Upper lobe of left lung (tissue), 6 donors: ENCODE data around the gene GNG13. TPM values are rescaled to one million over a fixed set of nuclear protein-coding genes. Genes with fewer than 3 reads are reported as not detected.

Source experiments
- ATAC-seq, 2 donors: fragments of 200-7000 bp; cut with Tn5 transposase; one replicate each; pipeline ENCODE4 v1.9.1; 2022; ENCODE audit warnings: mild to moderate bottlenecking in 2 of 2, moderate library complexity in 2 of 2; ENCODE audit not compliant: low FRiP score in 2 of 2
- DNase-seq, 2 donors: peaks; one replicate each; pipeline ENCODE4 v3.0.0-alpha.2; 2019 to 2020
- H3K27ac ChIP-seq, 4 donors: fragments of 200-600 bp; sonication (generic); one replicate each; pipeline ENCODE4 v1.5.1; 2016 to 2019
- H3K27me3 ChIP-seq, 4 donors: fragments of 200-600 bp; sonication (generic); one replicate each; pipeline ENCODE4 v1.5.1; 2017 to 2019
- H3K36me3 ChIP-seq, 4 donors: fragments of 200-600 bp; sonication (generic); one replicate each; pipeline ENCODE4 v1.5.1; 2016 to 2019
- H3K4me1 ChIP-seq, 4 donors: fragments of 200-600 bp; sonication (generic); one replicate each; pipeline ENCODE4 v1.5.1; 2018 to 2019
- H3K4me3 ChIP-seq, 4 donors: fragments of 200-600 bp; sonication (generic); one replicate each; pipeline ENCODE4 v1.5.1; 2017 to 2019; ENCODE audit warnings: mild to moderate bottlenecking in 2 of 4, moderate library complexity in 1 of 4
- H3K9me3 ChIP-seq, 4 donors: fragments of 200-600 bp; sonication (generic); one replicate each; pipeline ENCODE4 v1.5.1; 2018 to 2019
- CTCF ChIP-seq, 6 experiments: fragments of 450-650 bp in 4 of 6; fragments of 200-600 bp in 2 of 6; sonication (generic) in 2 of 6; IDR thresholded peaks; one replicate each; pipeline ENCODE4 v1.5.1; 2016 to 2019; ENCODE audit warnings: antibody characterized with exemption in 6 of 6
- EP300 ChIP-seq, 4 donors: sonication (generic); formaldehyde crosslinking; IDR thresholded peaks; one replicate each; pipeline ENCODE4 v1.5.1; 2017; ENCODE audit warnings: antibody characterized with exemption in 4 of 4, control low read depth in 2 of 4
- POLR2A ChIP-seq, 4 donors: fragments of 450-650 bp; IDR thresholded peaks; one replicate each; pipeline ENCODE4 v1.5.1; 2016 to 2017; ENCODE audit warnings: antibody characterized with exemption in 4 of 4, mild to moderate bottlenecking in 2 of 4
- POLR2AphosphoS5 ChIP-seq, 2 donors: sonication (generic); formaldehyde crosslinking; IDR thresholded peaks; one replicate each; pipeline ENCODE4 v1.5.1; 2017; ENCODE audit warnings: antibody characterized with exemption in 2 of 2
- WGBS, 2 donors: methylation state at CpG; one replicate each; pipeline ENCODE4 v1.1.5; 2017 to 2018; 5-methylcytosine and 5-hydroxymethylcytosine counted together
- total RNA-seq, 6 donors: library from RNA; depleted of rRNA in 4 of 6; stranded (reverse); fragments of >200 nt in 4 of 6; gene quantifications; one replicate each; pipeline versions ENCODE4 v1.1.0 to v1.2.1, GENCODE V29; 2016 to 2021
- donor health status: DM: no; HTN: no; CAD: no; lungs with moderate emphysema.
- donor health status: DM: no; HTN: yes; CAD: no; lungs with severe emphysema.

Gene GNG13
- total RNA-seq, 6 donors from 2014 or later: not detected

- 70 to 78% methylated on average over 14 to 27 of the region's 33 CpGs for WGBS, 2 donors
- TF ChIP-seq EP300 (IDR thresholded peaks at IDR 0.05): no peak
- TF ChIP-seq CTCF (IDR thresholded peaks at IDR 0.05): no peak
- TF ChIP-seq POLR2AphosphoS5 (IDR thresholded peaks at IDR 0.05): no peak
- TF ChIP-seq POLR2A (IDR thresholded peaks at IDR 0.05): no peak
- DNase-seq (peak in 1 of 2 donors; percentile 85), ATAC-seq (no peak)
- no peaks in the 10 kb centered on the region for H3K9me3 ChIP-seq
- H3K27me3 ChIP-seq: peaks cover 0 to 15% (median 6%) of the 10 kb centered on the region in 4 donors
- H3K27ac ChIP-seq: no peak overlapping the region
- H3K36me3 ChIP-seq: peaks cover 0 to 8% (median 3%) of the 10 kb centered on the region in 4 donors
- no peak overlapping the region for H3K4me3 ChIP-seq
- peaks cover 0 to 7% (median 0%) of the 10 kb centered on the region in 4 donors for H3K4me1 ChIP-seq
Measured at GRCh38 chr16:795580-796229, 4.8 kb downstream of the GNG13 start.

- ATAC-seq: no peak
- H3K27me3 ChIP-seq: peaks cover 0 to 7% (median 2%) of the 10 kb centered on the region in 4 donors
- no peak for TF ChIP-seq POLR2AphosphoS5 (IDR thresholded peaks at IDR 0.05)
- no peak for TF ChIP-seq POLR2A (IDR thresholded peaks at IDR 0.05)
- no peak for TF ChIP-seq EP300 (IDR thresholded peaks at IDR 0.05)
- TF ChIP-seq CTCF (IDR thresholded peaks at IDR 0.05): no peak
- H3K36me3 ChIP-seq: peaks cover 0 to 8% (median 3%) of the 10 kb centered on the region in 4 donors
- WGBS, 2 donors: 84 to 86% methylated on average over 20 to 25 of the region's 31 CpGs
- no peak overlapping the region for H3K4me3 ChIP-seq
- DNase-seq: peak in 1 of 2 donors; percentile 70
- no peaks in the 10 kb centered on the region for H3K9me3 ChIP-seq
- H3K27ac ChIP-seq: no peak overlapping the region
- no peaks in the 10 kb centered on the region for H3K4me1 ChIP-seq
Measured at GRCh38 chr16:794853-795466, 5.6 kb downstream of the GNG13 start.

- Histone ChIP-seq H3K9me3 (no peaks in the 10 kb centered on the region), H3K27ac (no peak overlapping the region), H3K4me1 (peaks cover under 1 to 4% (median 3%) of the 10 kb centered on the region in 4 donors), H3K27me3 (peaks cover 0 to under 1% (median 0%) of the 10 kb centered on the region in 4 donors), H3K36me3 (peaks cover 0 to 8% (median 3%) of the 10 kb centered on the region in 4 donors), H3K4me3 (no peak overlapping the region)
- WGBS, 2 donors: 93 to 94% methylated on average over 5 to 40 of the region's 40 CpGs
- ATAC-seq: no peak
- DNase-seq: peak in 1 of 2 donors; percentile 78
- no peak for TF ChIP-seq POLR2A (IDR thresholded peaks at IDR 0.05)
- no peak for TF ChIP-seq CTCF (IDR thresholded peaks at IDR 0.05)
- TF ChIP-seq EP300 (IDR thresholded peaks at IDR 0.05): no peak
- no peak for TF ChIP-seq POLR2AphosphoS5 (IDR thresholded peaks at IDR 0.05)
Measured at GRCh38 chr16:794091-794822, 6.3 kb downstream of the GNG13 start.

- no peak for ATAC-seq
Measured at GRCh38 chr16:793414-793813, 7.1 kb downstream of the GNG13 start.

More at GRCh38 chr16:793414-793813, 7.1 kb downstream of the GNG13 start:
- Histone ChIP-seq H3K36me3 (peaks cover 0 to 8% (median 3%) of the 10 kb centered on the region in 4 donors), H3K27me3 (no peaks in the 10 kb centered on the region), H3K27ac (no peak overlapping the region), H3K4me1 (peaks cover 6 to 12% (median 9%) of the 10 kb centered on the region in 4 donors), H3K9me3 (no peaks in the 10 kb centered on the region), H3K4me3 (no peak overlapping the region)
- TF ChIP-seq EP300 (IDR thresholded peaks at IDR 0.05): no peak
- no peak for TF ChIP-seq POLR2A (IDR thresholded peaks at IDR 0.05)
- TF ChIP-seq POLR2AphosphoS5 (IDR thresholded peaks at IDR 0.05): no peak
- no peak for TF ChIP-seq CTCF (IDR thresholded peaks at IDR 0.05)
- 95 to 100% methylated on average over 2 to 8 of the region's 8 CpGs for WGBS, 2 donors
- DNase-seq: peak in 1 of 2 donors; percentile 54
